HPDE6-E6E7 (cell line): ENCODE measurements around the gene CD22.
"Not testable (repeated sequence)": the region's sequence is repeated elsewhere in the genome, so short reads cannot be mapped to it uniquely, and the experiment has no call there.

Experiments used
- DNase-seq: peaks from one replicate; pipeline ENCODE4 v3.0.0; 2011; ENCODE audit warnings: missing footprints; ENCODE audit errors: extremely low spot score

CD22 gene

GRCh38 chr19:35328851-35329285, at the start of gene CD22:
TSS of gene CD22 (plus strand) at chr19:35329187. CDS start at chr19:35332041, 2,854 bp downstream.
- DNase-seq, result no peak

GRCh38 chr19:35279374-35279773, 49.6 kb upstream of the CD22 start:
- no peak for DNase-seq

- no peak for DNase-seq
Measured at GRCh38 chr19:35279985-35280821, 48.8 kb upstream of the CD22 start.

GRCh38 chr19:35281303-35281702, 47.7 kb upstream of the CD22 start:
- DNase-seq, result no peak

GRCh38 chr19:35284153-35285094, 44.6 kb upstream of the CD22 start:
- no peak for DNase-seq

GRCh38 chr19:35285095-35285449, 43.9 kb upstream of the CD22 start:
- no peak for DNase-seq

- DNase-seq, result not testable (repeated sequence)
Measured at GRCh38 chr19:35285465-35285864, 43.5 kb upstream of the CD22 start.

GRCh38 chr19:35286101-35286500, 42.9 kb upstream of the CD22 start:
- DNase-seq, result not testable (repeated sequence)

GRCh38 chr19:35287713-35288112, 41.3 kb upstream of the CD22 start:
- no peak for DNase-seq

- no peak for DNase-seq
Measured at GRCh38 chr19:35288331-35288730, 40.7 kb upstream of the CD22 start.

GRCh38 chr19:35288906-35289305, 40.1 kb upstream of the CD22 start:
- no peak for DNase-seq

- no peak for DNase-seq
Measured at GRCh38 chr19:35290381-35291127, 38.4 kb upstream of the CD22 start.

- no peak for DNase-seq
Measured at GRCh38 chr19:35291259-35291658, 37.7 kb upstream of the CD22 start.

GRCh38 chr19:35291916-35292315, 37.1 kb upstream of the CD22 start, which contains the start of gene MAG:
TSS of gene MAG (plus strand) at chr19:35292161. CDS start at chr19:35295409, 3,248 bp downstream.
- DNase-seq, result no peak

GRCh38 chr19:35292421-35293362, 36.3 kb upstream of the CD22 start:
- DNase-seq, result no peak

GRCh38 chr19:35293363-35293739, 35.6 kb upstream of the CD22 start:
- DNase-seq, result no peak

GRCh38 chr19:35293808-35294207, 35.2 kb upstream of the CD22 start:
- no peak for DNase-seq

- no peak for DNase-seq
Measured at GRCh38 chr19:35294328-35294727, 34.7 kb upstream of the CD22 start.

GRCh38 chr19:35294859-35295791, 33.9 kb upstream of the CD22 start:
- DNase-seq, result no peak
